Embryonic facial prominence (tissue), 1 donor: Measurements from ENCODE around the gene PCDHGA12.
"Not testable (repeated sequence)": the region's sequence is repeated elsewhere in the genome, so short reads cannot be mapped to it uniquely, and the experiment has no call there.

Source experiments
- DNase-seq: peaks from one replicate; pipeline ENCODE4 v3.0.0-alpha.2; 2016; ENCODE audit errors: extremely low spot score

Gene PCDHGA12

GRCh38 chr5:141430332-141431113, at the start of gene PCDHGA12:
PCDHGA12 (plus strand) TSS chr5:141430507; CDS start chr5:141430760, 253 bp downstream.
- no peak for DNase-seq

GRCh38 chr5:141382469-141383294, 47.6 kb upstream of the PCDHGA12 start, which contains the start of gene PCDHGA7:
PCDHGA7 (plus strand) TSS chr5:141382742; CDS start chr5:141382900, 158 bp downstream.
- no peak for DNase-seq

GRCh38 chr5:141383345-141383744, 47.0 kb upstream of the PCDHGA12 start:
- no peak for DNase-seq

GRCh38 chr5:141384471-141385267, 45.6 kb upstream of the PCDHGA12 start:
- DNase-seq: no peak

GRCh38 chr5:141387557-141388311, 42.6 kb upstream of the PCDHGA12 start, which contains the start of gene PCDHGB4:
PCDHGB4 (plus strand) TSS chr5:141387698; CDS start chr5:141387885, 187 bp downstream.
- DNase-seq: not testable (repeated sequence)

GRCh38 chr5:141388661-141389060, 41.6 kb upstream of the PCDHGA12 start:
- DNase-seq: no peak

- no peak for DNase-seq
These were observed 40.9 kb upstream of the PCDHGA12 start for GRCh38 chr5:141389153-141390042.

GRCh38 chr5:141392429-141393198, 37.7 kb upstream of the PCDHGA12 start, which contains the start of gene PCDHGA8:
PCDHGA8 (plus strand) TSS chr5:141392633; CDS start chr5:141392814, 181 bp downstream.
- no peak for DNase-seq

GRCh38 chr5:141393267-141393666, 37.0 kb upstream of the PCDHGA12 start:
- no peak for DNase-seq

- DNase-seq: not testable (repeated sequence)
These were observed 35.7 kb upstream of the PCDHGA12 start for GRCh38 chr5:141394401-141395187.

GRCh38 chr5:141397756-141398551, 32.4 kb upstream of the PCDHGA12 start, which contains the start of gene PCDHGB5:
PCDHGB5 (plus strand) TSS chr5:141397947; CDS start chr5:141398128, 181 bp downstream.
- not testable (repeated sequence) for DNase-seq

- DNase-seq: no peak
These were observed 31.7 kb upstream of the PCDHGA12 start for GRCh38 chr5:141398608-141399007.

- no peak for DNase-seq
These were observed 30.6 kb upstream of the PCDHGA12 start for GRCh38 chr5:141399555-141400258.

GRCh38 chr5:141402553-141403243, 27.6 kb upstream of the PCDHGA12 start, which contains the start of gene PCDHGA9:
PCDHGA9 (plus strand) TSS chr5:141402778; CDS start chr5:141402953, 175 bp downstream.
- no peak for DNase-seq

- no peak for DNase-seq
These were observed 26.9 kb upstream of the PCDHGA12 start for GRCh38 chr5:141403387-141403786.
